HepG2 (cell line): ENCODE results near the gene CHN2. TPM values are rescaled to one million over a fixed set of nuclear protein-coding genes. Genes with fewer than 3 reads are reported as not detected.

ENCODE experiments used
- EHMT2 ChIP-seq: fragments of 200-600 bp; sonication (generic); IDR thresholded peaks from 2 replicates; pipeline ENCODE4 v1.7.0; 2017; ENCODE audit warnings: antibody characterized with exemption, low read depth, low read length, borderline replicate concordance
- ELF3 ChIP-seq: IDR thresholded peaks from 2 replicates; pipeline ENCODE4 v1.6.1; 2016; ENCODE audit warnings: missing genetic modification reagents, missing compliant biosample characterization
- FOSL2 ChIP-seq: sonication (generic); formaldehyde crosslinking; IDR thresholded peaks from 2 replicates; pipeline ENCODE4 v1.4.0; 2020; ENCODE audit warnings: missing genetic modification reagents
- FOXP4 ChIP-seq: sonication (generic); formaldehyde crosslinking; IDR thresholded peaks from 2 replicates; pipeline ENCODE4 v1.4.0; 2020; ENCODE audit warnings: missing genetic modification reagents
- HBP1 ChIP-seq: IDR thresholded peaks from 2 replicates; pipeline ENCODE4 v1.6.1; 2016; ENCODE audit warnings: low read depth, control low read depth
- HNRNPK ChIP-seq: fragments of 200-400 bp; formaldehyde crosslinking; IDR thresholded peaks from 2 replicates; pipeline ENCODE4 v1.6.1; 2018; ENCODE audit warnings: low read length, low read depth, moderate library complexity, mild to moderate bottlenecking; ENCODE audit not compliant: poor library complexity, severe bottlenecking
- HOXD1 ChIP-seq: sonication (generic); formaldehyde crosslinking; IDR thresholded peaks from 2 replicates; pipeline ENCODE4 v1.5.0; 2020; ENCODE audit warnings: missing genetic modification reagents
- JUNB ChIP-seq: sonication (generic); formaldehyde crosslinking; IDR thresholded peaks from 2 replicates; pipeline ENCODE4 v1.8.0; 2022; ENCODE audit warnings: missing genetic modification reagents, mild to moderate bottlenecking, borderline replicate concordance
- KLF11 ChIP-seq: IDR thresholded peaks from 2 replicates; pipeline ENCODE4 v1.6.1; 2016; ENCODE audit warnings: missing compliant biosample characterization
- KLF15 ChIP-seq: sonication (generic); formaldehyde crosslinking; IDR thresholded peaks from 2 replicates; pipeline ENCODE4 v1.8.1; 2023; ENCODE audit warnings: borderline replicate concordance, mild to moderate bottlenecking, inconsistent platforms, missing genetic modification reagents, mixed read lengths
- MED1 ChIP-seq: sonication (generic); formaldehyde crosslinking; IDR thresholded peaks from 2 replicates; pipeline ENCODE4 v1.4.0; 2020; ENCODE audit warnings: missing genetic modification reagents
- MED8 ChIP-seq: sonication (generic); formaldehyde crosslinking; IDR thresholded peaks from 2 replicates; pipeline ENCODE4 v1.8.1; 2023; ENCODE audit warnings: mild to moderate bottlenecking, missing genetic modification reagents; ENCODE audit not compliant: insufficient replicate concordance
- RARA ChIP-seq: IDR thresholded peaks from 2 replicates; pipeline ENCODE4 v1.6.1; 2016; ENCODE audit warnings: missing genetic modification reagents, missing compliant biosample characterization
- SIX1 ChIP-seq: sonication (generic); formaldehyde crosslinking; IDR thresholded peaks from 2 replicates; pipeline ENCODE4 v1.4.0; 2020; ENCODE audit warnings: missing genetic modification reagents, borderline replicate concordance
- SOX13 ChIP-seq, 3 experiments: fragments of 450-650 bp in 1 of 3; sonication (generic) in 1 of 3; formaldehyde crosslinking in 1 of 3; IDR thresholded peaks in 2 of 3; conservative IDR thresholded peaks in 1 of 3; 2 replicates each; pipeline versions ENCODE4 v1.5.0 to v1.6.1; 2016 to 2020; ENCODE audit warnings: antibody characterized with exemption in 1 of 3, mild to moderate bottlenecking in 1 of 3, missing compliant biosample characterization in 1 of 3, missing genetic modification reagents in 1 of 3, moderate library complexity in 1 of 3
- SOX5 ChIP-seq: IDR thresholded peaks from 2 replicates; pipeline ENCODE4 v1.6.1; 2016; ENCODE audit warnings: borderline replicate concordance
- TBX3 ChIP-seq: fragments of 450-650 bp; IDR thresholded peaks from 2 replicates; pipeline ENCODE4 v1.6.1; 2017; ENCODE audit warnings: antibody characterized with exemption, mild to moderate bottlenecking, inconsistent platforms, borderline replicate concordance
- ZBTB49 ChIP-seq: sonication (generic); formaldehyde crosslinking; IDR thresholded peaks from 2 replicates; pipeline ENCODE4 v1.4.0; 2020; ENCODE audit warnings: missing genetic modification reagents, borderline replicate concordance
- ZFP62 ChIP-seq: sonication (generic); formaldehyde crosslinking; IDR thresholded peaks from 2 replicates; pipeline ENCODE4 v1.4.0; 2020; ENCODE audit warnings: missing genetic modification reagents
- ZNF34 ChIP-seq: sonication (generic); formaldehyde crosslinking; IDR thresholded peaks from 2 replicates; pipeline ENCODE4 v1.4.0; 2020; ENCODE audit warnings: mild to moderate bottlenecking, missing genetic modification reagents, borderline replicate concordance
- ZNF800 ChIP-seq: sonication (generic); formaldehyde crosslinking; IDR thresholded peaks from 2 replicates; pipeline ENCODE4 v1.4.0; 2020; ENCODE audit warnings: missing genetic modification reagents
- ZZZ3 ChIP-seq: sonication (generic); formaldehyde crosslinking; IDR thresholded peaks from 2 replicates; pipeline ENCODE4 v1.4.0; 2020; ENCODE audit warnings: missing genetic modification reagents, mild to moderate bottlenecking, borderline replicate concordance
- polyA plus RNA-seq, 8 experiments: library from polyadenylated mRNA; depleted of rRNA in 3 of 8; stranded (reverse) in 7 of 8; unstranded in 1 of 8; fragments of >200 nt; fragmentation: Illumina TruSeq in 4 of 8; extraction: Trizol in 4 of 8; gene quantifications; 2 replicates each; pipeline versions ENCODE4 v1.2.1 to v1.2.3, GENCODE V29; 2011 to 2016; ENCODE audit warnings: low read depth in 4 of 8, missing spikeins in 1 of 8, mixed read lengths in 1 of 8; ENCODE audit not compliant: insufficient read depth in 1 of 8
- total RNA-seq, 5 experiments: library from RNA; depleted of rRNA; stranded (reverse); fragments of >200 nt; fragmentation: Illumina TruSeq; extraction: Trizol; gene quantifications; 2 replicates each; pipeline ENCODE4 v1.2.3, GENCODE V29; 2016; ENCODE audit warnings: low read depth in 1 of 5

Gene CHN2
- total and polyA plus RNA-seq, 2 of the 13 experiments (the other 11 are each of a cell fraction or from before 2014, with no cell fraction given) = 23.5 to 30.5 TPM

GRCh38 chr7:29207162-29207801 lies 12.7 kb downstream of the CHN2 start (continued):
- TF ChIP-seq ZBTB49 (no peak), ZNF34 (no peak), SIX1 (CRISPR knock-in tag) (no peak), KLF15 (no peak), SOX13 (IDR thresholded peaks at IDR 0.05) (no peak), SOX13 (CRISPR knock-in tag; conservative IDR thresholded peaks at IDR 0.05 in 1 of 2, IDR thresholded peaks at IDR 0.05 in 1 of 2) (peak in 1 of 2 experiments; percentile 19; a peak in 1 of 4 replicates), MED8 (CRISPR knock-in tag) (no peak), ZZZ3 (no peak), ELF3 (CRISPR knock-in tag) (peak; percentile 84), ZFP62 (CRISPR knock-in tag) (no peak), RARA (no peak), SOX5 (CRISPR knock-in tag) (peak; percentile 11; the same call in 1 of the 2 replicates), JUNB (CRISPR knock-in tag) (peak; percentile 42; the same call in 1 of the 2 replicates), EHMT2 (no peak), ZNF800 (CRISPR knock-in tag) (no peak), TBX3 (0 out of 2 replicates have a peak, but pooled peaks have one; percentile 11), FOSL2 (CRISPR knock-in tag) (peak; percentile 95), HNRNPK (no peak), HBP1 (CRISPR knock-in tag) (no peak), MED1 (CRISPR knock-in tag) (peak; percentile 50; the same call in 1 of the 2 replicates), FOXP4 (CRISPR knock-in tag) (0 out of 2 replicates have a peak, but pooled peaks have one; percentile 26), HOXD1 (CRISPR knock-in tag) (no peak), KLF11 (CRISPR knock-in tag) (no peak)
